ENCODE results near the gene CYB5A. TPM values are rescaled to one million over a fixed set of nuclear protein-coding genes. Genes with fewer than 3 reads are reported as not detected.

Gene CYB5A
- total and polyA plus RNA-seq, 9 of the 15 experiments (the other 6 are each of a cell fraction or from before 2014, with no cell fraction given): 11.9 to 22.6 (median 14.1) TPM

DNA sequence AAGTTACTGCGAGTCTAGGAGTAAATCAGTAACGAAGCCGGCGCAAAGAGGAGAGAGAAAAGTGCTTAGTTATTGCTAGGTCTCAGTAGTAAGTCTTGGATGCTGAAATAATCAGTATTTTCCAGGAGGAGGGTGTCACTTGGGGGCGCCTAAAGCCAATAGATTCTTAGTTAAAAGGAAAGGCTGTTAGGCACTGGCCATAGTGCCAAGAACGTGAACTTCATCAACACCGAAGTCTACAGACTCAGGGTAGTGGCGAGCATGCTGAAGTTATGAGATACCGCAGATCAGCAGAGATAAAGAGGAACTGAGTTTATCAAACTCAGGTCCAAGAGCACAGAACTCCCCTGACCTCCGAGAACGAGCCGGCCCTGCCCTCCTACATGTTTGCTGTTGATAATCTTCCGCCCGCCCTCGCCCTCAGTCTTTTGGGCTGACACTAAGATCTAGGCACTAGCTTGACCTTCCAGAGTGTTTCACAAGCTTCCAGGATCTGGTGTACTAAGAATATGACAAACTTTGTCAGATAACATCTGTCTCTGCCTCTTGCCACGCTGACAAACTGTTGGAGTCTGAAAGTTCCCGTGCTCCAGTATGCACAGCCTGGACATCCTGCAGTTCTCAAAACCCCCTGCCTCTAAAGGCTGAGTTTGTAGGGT is 49.2 kb downstream of the CYB5A start (continued):
- TF ChIP-seq, protein P1, sequence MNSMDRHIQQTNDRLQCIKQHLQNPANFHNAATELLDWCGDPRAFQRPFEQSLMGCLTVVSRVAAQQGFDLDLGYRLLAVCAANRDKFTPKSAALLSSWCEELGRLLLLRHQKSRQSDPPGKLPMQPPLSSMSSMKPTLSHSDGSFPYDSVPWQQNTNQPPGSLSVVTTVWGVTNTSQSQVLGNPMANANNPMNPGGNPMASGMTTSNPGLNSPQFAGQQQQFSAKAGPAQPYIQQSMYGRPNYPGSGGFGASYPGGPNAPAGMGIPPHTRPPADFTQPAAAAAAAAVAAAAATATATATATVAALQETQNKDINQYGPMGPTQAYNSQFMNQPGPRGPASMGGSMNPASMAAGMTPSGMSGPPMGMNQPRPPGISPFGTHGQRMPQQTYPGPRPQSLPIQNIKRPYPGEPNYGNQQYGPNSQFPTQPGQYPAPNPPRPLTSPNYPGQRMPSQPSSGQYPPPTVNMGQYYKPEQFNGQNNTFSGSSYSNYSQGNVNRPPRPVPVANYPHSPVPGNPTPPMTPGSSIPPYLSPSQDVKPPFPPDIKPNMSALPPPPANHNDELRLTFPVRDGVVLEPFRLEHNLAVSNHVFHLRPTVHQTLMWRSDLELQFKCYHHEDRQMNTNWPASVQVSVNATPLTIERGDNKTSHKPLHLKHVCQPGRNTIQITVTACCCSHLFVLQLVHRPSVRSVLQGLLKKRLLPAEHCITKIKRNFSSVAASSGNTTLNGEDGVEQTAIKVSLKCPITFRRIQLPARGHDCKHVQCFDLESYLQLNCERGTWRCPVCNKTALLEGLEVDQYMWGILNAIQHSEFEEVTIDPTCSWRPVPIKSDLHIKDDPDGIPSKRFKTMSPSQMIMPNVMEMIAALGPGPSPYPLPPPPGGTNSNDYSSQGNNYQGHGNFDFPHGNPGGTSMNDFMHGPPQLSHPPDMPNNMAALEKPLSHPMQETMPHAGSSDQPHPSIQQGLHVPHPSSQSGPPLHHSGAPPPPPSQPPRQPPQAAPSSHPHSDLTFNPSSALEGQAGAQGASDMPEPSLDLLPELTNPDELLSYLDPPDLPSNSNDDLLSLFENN (IDR thresholded peaks at IDR 0.05; ENCODE audit: low read depth in 2 of 2, low read length in 2 of 2): 0 out of 4 replicates have a peak, but pooled peaks of 1 of the 2 experiments have one; percentile 34
- TF ChIP-seq MYC (IDR thresholded peaks at IDR 0.05; ENCODE audit: low read depth, low read length) (peak; percentile 41; the same call in 1 of the 2 replicates), MYC (CRISPR knock-in tag; IDR thresholded peaks at IDR 0.05; ENCODE audit: borderline replicate concordance, low read depth) (no peak), CBX1 (IDR thresholded peaks at IDR 0.05; ENCODE audit: low read depth) (no peak), ESRRB (CRISPR knock-in tag; IDR thresholded peaks at IDR 0.05; ENCODE audit: borderline replicate concordance) (no peak), ZNF583 (CRISPR knock-in tag; IDR thresholded peaks at IDR 0.05) (no peak), TBL1XR1 (IDR thresholded peaks at IDR 0.05; ENCODE audit: low read length in 2 of 2) (peak in 1 of 2 experiments; percentile 75; a peak in 2 of 4 replicates), ZNF133 (CRISPR knock-in tag; IDR thresholded peaks at IDR 0.05) (no peak), ZNF253 (CRISPR knock-in tag; conservative IDR thresholded peaks at IDR 0.05) (no peak), GABPA (tag; conservative IDR thresholded peaks at IDR 0.05; ENCODE audit: low read depth) (no peak), TEAD2 (tag; IDR thresholded peaks at IDR 0.05) (no peak), CTBP1 (IDR thresholded peaks at IDR 0.05; ENCODE audit: borderline replicate concordance) (peak; percentile 87), ELF1 (tag; IDR thresholded peaks at IDR 0.05) (no peak)
- TF ChIP-seq, protein P2, sequence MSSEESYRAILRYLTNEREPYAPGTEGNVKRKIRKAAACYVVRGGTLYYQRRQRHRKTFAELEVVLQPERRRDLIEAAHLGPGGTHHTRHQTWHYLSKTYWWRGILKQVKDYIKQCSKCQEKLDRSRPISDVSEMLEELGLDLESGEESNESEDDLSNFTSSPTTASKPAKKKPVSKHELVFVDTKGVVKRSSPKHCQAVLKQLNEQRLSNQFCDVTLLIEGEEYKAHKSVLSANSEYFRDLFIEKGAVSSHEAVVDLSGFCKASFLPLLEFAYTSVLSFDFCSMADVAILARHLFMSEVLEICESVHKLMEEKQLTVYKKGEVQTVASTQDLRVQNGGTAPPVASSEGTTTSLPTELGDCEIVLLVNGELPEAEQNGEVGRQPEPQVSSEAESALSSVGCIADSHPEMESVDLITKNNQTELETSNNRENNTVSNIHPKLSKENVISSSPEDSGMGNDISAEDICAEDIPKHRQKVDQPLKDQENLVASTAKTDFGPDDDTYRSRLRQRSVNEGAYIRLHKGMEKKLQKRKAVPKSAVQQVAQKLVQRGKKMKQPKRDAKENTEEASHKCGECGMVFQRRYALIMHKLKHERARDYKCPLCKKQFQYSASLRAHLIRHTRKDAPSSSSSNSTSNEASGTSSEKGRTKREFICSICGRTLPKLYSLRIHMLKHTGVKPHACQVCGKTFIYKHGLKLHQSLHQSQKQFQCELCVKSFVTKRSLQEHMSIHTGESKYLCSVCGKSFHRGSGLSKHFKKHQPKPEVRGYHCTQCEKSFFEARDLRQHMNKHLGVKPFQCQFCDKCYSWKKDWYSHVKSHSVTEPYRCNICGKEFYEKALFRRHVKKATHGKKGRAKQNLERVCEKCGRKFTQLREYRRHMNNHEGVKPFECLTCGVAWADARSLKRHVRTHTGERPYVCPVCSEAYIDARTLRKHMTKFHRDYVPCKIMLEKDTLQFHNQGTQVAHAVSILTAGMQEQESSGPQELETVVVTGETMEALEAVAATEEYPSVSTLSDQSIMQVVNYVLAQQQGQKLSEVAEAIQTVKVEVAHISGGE (CRISPR knock-in tag; IDR thresholded peaks at IDR 0.05): peak in 1 of 3 experiments; percentile 59; a peak in 2 of 6 replicates
- TF ChIP-seq, protein P3, sequence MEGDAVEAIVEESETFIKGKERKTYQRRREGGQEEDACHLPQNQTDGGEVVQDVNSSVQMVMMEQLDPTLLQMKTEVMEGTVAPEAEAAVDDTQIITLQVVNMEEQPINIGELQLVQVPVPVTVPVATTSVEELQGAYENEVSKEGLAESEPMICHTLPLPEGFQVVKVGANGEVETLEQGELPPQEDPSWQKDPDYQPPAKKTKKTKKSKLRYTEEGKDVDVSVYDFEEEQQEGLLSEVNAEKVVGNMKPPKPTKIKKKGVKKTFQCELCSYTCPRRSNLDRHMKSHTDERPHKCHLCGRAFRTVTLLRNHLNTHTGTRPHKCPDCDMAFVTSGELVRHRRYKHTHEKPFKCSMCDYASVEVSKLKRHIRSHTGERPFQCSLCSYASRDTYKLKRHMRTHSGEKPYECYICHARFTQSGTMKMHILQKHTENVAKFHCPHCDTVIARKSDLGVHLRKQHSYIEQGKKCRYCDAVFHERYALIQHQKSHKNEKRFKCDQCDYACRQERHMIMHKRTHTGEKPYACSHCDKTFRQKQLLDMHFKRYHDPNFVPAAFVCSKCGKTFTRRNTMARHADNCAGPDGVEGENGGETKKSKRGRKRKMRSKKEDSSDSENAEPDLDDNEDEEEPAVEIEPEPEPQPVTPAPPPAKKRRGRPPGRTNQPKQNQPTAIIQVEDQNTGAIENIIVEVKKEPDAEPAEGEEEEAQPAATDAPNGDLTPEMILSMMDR (IDR thresholded peaks at IDR 0.05 in 2 of 3, conservative IDR thresholded peaks at IDR 0.05 in 1 of 3; ENCODE audit: insufficient read depth in 2 of 3, low read depth in 1 of 3, low read length in 3 of 3): peak in 2 of 3 experiments; percentile 38 to 57; a peak in 2 of 6 replicates
- TF ChIP-seq, protein P4, sequence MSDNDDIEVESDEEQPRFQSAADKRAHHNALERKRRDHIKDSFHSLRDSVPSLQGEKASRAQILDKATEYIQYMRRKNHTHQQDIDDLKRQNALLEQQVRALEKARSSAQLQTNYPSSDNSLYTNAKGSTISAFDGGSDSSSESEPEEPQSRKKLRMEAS (CRISPR knock-in tag; IDR thresholded peaks at IDR 0.05): no peak
